ENCODE measurements around the gene AP3S2.
"Not testable (repeated sequence)": the region's sequence is repeated elsewhere in the genome, so short reads cannot be mapped to it uniquely, and the experiment has no call there.

AP3S2 gene

GRCh38 chr15:89903015-89903857 lies 9.4 kb upstream of the AP3S2 start:
- no peak for DNase-seq

- DNase-seq: no peak
These were observed 7.1 kb upstream of the AP3S2 start for GRCh38 chr15:89900849-89901248.

- no peak for DNase-seq
These were observed 6.3 kb upstream of the AP3S2 start for GRCh38 chr15:89899951-89900567.

- no peak for DNase-seq
These were observed 5.6 kb upstream of the AP3S2 start for GRCh38 chr15:89899295-89899945.

- DNase-seq: peak; percentile 52
These were observed 5.0 kb upstream of the AP3S2 start for GRCh38 chr15:89898614-89899294.

- no peak for DNase-seq
These were observed 4.4 kb upstream of the AP3S2 start for GRCh38 chr15:89898146-89898545.

GRCh38 chr15:89893027-89893426 lies 767 bp downstream of the AP3S2 start:
- no peak for DNase-seq

- no peak for DNase-seq
These were observed 5.5 kb downstream of the AP3S2 start for GRCh38 chr15:89888214-89888804.

- no peak for DNase-seq
These were observed 8.2 kb downstream of the AP3S2 start for GRCh38 chr15:89885611-89886010.

- not testable (repeated sequence) for DNase-seq
These were observed 8.6 kb downstream of the AP3S2 start for GRCh38 chr15:89885179-89885578.

GRCh38 chr15:89883518-89883917 lies 10.3 kb downstream of the AP3S2 start:
- no peak for DNase-seq

- DNase-seq: no peak
These were observed 13.1 kb downstream of the AP3S2 start for GRCh38 chr15:89880727-89881126.

- no peak for DNase-seq
These were observed 15.5 kb downstream of the AP3S2 start for GRCh38 chr15:89878323-89878722.

GRCh38 chr15:89877083-89877425 lies 16.7 kb downstream of the AP3S2 start:
- DNase-seq: no peak

GRCh38 chr15:89876396-89877082 lies 17.3 kb downstream of the AP3S2 start:
- no peak for DNase-seq

- DNase-seq: no peak
These were observed 18.1 kb downstream of the AP3S2 start for GRCh38 chr15:89875741-89876140.

GRCh38 chr15:89874926-89875564 lies 18.7 kb downstream of the AP3S2 start:
- peak; percentile 68 for DNase-seq

- DNase-seq: no peak
These were observed 23.0 kb downstream of the AP3S2 start for GRCh38 chr15:89870688-89871288.

- no peak for DNase-seq
These were observed 23.8 kb downstream of the AP3S2 start for GRCh38 chr15:89870006-89870405.

GRCh38 chr15:89869490-89869889 lies 24.3 kb downstream of the AP3S2 start:
- DNase-seq: not testable (repeated sequence)
